HCT116 (cell line): ENCODE data around the gene LTB4R. TPM values are rescaled to one million over a fixed set of nuclear protein-coding genes. Genes with fewer than 3 reads are reported as not detected.

Experiments used
- ATAC-seq: fragments of 200-7000 bp; cut with Tn5 transposase; 2 replicates; pipeline ENCODE4 v1.9.1; 2020; ENCODE audit warnings: mild to moderate bottlenecking, moderate library complexity
- BruUV-seq: library from RNA; stranded (reverse); fragments of 400-500 nt; replicated peaks from 2 replicates; lab custom pipeline; 2021; lab: Mats Ljungman, UMichigan
- CTCF ChIA-PET: fragments of 300-600 bp; sonication (Branson Sonifier 250); formaldehyde crosslinking; loops from one replicate; lab custom pipeline; 2021; ENCODE audit warnings: antibody characterized with exemption; lab: Charles Lee
- POLR2A ChIA-PET: fragments of 300-600, 350-600 bp; sonication (Branson Sonifier 250); formaldehyde crosslinking; loops from one replicate; lab custom pipeline; 2021; ENCODE audit warnings: antibody characterized with exemption; lab: Charles Lee
- RAD21 ChIA-PET, 2 experiments: fragments of 300-600 bp; sonication (Branson Sonifier 250); formaldehyde crosslinking; loops; one replicate each; lab custom pipeline; 2023; ENCODE audit warnings: low total read pairs in 2 of 2; ENCODE audit not compliant: uncharacterized antibody in 2 of 2, unreplicated experiment in 2 of 2, low non-redundant PET in 1 of 2; lab: Charles Lee
- DNase-seq: peaks from one replicate; pipeline ENCODE4 v3.0.0-alpha.2; 2010; ENCODE audit warnings: low read depth, low spot score
- H2AFZ ChIP-seq: fragments of 200-600 bp; shearing (Covaris generic), sonication (generic); 2 replicates; pipeline ENCODE4 v1.6.1; 2017; ENCODE audit warnings: low read depth, mixed run types, mixed read lengths, antibody characterized with exemption, low read length; ENCODE audit not compliant: poor library complexity, severe bottlenecking
- H3K27ac ChIP-seq: 2 replicates; pipeline ENCODE4 v1.5.1; 2012; ENCODE audit warnings: low read depth, low read length
- H3K27me3 ChIP-seq: fragments of 200-600 bp; sonication (generic); 2 replicates; pipeline ENCODE4 v1.6.1; 2016; ENCODE audit warnings: mixed run types, low read length, mixed read lengths; ENCODE audit not compliant: insufficient read depth
- H3K36me3 ChIP-seq, 2 experiments: fragments of 200-500 bp in 1 of 2; fragments of 200-600 bp in 1 of 2; sonication (Bioruptor generic) in 1 of 2; sonication (generic) in 1 of 2; 2 replicates each; pipeline versions ENCODE4 v1.5.1 to v1.6.1; 2014 to 2016; ENCODE audit warnings: low read length in 2 of 2, inconsistent platforms in 1 of 2, mixed read lengths in 1 of 2, mixed run types in 1 of 2; ENCODE audit not compliant: insufficient read depth in 2 of 2, control insufficient read depth in 1 of 2
- H3K4me1 ChIP-seq, 2 experiments: fragments of 200-600 bp in 1 of 2; sonication (generic) in 1 of 2; 2 replicates each; pipeline versions ENCODE4 v1.5.1 to v1.6.1; 2012 to 2017; ENCODE audit warnings: low read length in 2 of 2, inconsistent platforms in 1 of 2, mild to moderate bottlenecking in 1 of 2, mixed read lengths in 1 of 2, mixed run types in 1 of 2, moderate library complexity in 1 of 2; ENCODE audit not compliant: insufficient read depth in 2 of 2, control insufficient read depth in 1 of 2
- H3K4me2 ChIP-seq: fragments of 200-600 bp; sonication (generic); 2 replicates; pipeline ENCODE4 v1.6.1; 2017; ENCODE audit warnings: mixed run types, low read length, mixed read lengths
- H3K4me3 ChIP-seq, 2 experiments: fragments of 200-600 bp in 1 of 2; sonication (generic) in 1 of 2; replicated peaks in 1 of 2; 2 replicates each; pipeline ENCODE4 v1.5.1; 2011 to 2016; ENCODE audit warnings: low read length in 2 of 2, control low read depth in 1 of 2, low read depth in 1 of 2, mild to moderate bottlenecking in 1 of 2, mixed read lengths in 1 of 2, mixed run types in 1 of 2
- H3K79me2 ChIP-seq: fragments of 200-600 bp; sonication (generic); 2 replicates; pipeline ENCODE4 v1.6.1; 2017; ENCODE audit warnings: mild to moderate bottlenecking, mixed run types, low read length, moderate library complexity, mixed read lengths; ENCODE audit not compliant: insufficient read depth
- H3K9ac ChIP-seq: fragments of 200-600 bp; sonication (generic); 2 replicates; pipeline ENCODE4 v1.6.1; 2016; ENCODE audit warnings: low read length, mixed read lengths
- H3K9me2 ChIP-seq: fragments of 200-600 bp; sonication (generic), shearing (Covaris generic); 2 replicates; pipeline ENCODE4 v1.6.1; 2017; ENCODE audit warnings: mixed run types, mild to moderate bottlenecking, moderate library complexity; ENCODE audit not compliant: insufficient read depth
- H3K9me3 ChIP-seq, 2 experiments: fragments of 200-500 bp in 1 of 2; fragments of 200-600 bp in 1 of 2; sonication (Bioruptor generic) in 1 of 2; sonication (generic) in 1 of 2; 2 replicates each; pipeline ENCODE4 v1.6.1; 2014 to 2017; ENCODE audit warnings: low read length in 2 of 2, mixed read lengths in 2 of 2, inconsistent platforms in 1 of 2, low read depth in 1 of 2, mild to moderate bottlenecking in 1 of 2, mixed run types in 1 of 2, moderate library complexity in 1 of 2; ENCODE audit not compliant: control insufficient read depth in 1 of 2, insufficient read depth in 1 of 2
- H4K20me1 ChIP-seq: fragments of 200-600 bp; sonication (generic), shearing (Covaris generic); 2 replicates; pipeline ENCODE4 v1.6.1; 2017; ENCODE audit warnings: mixed run types, mild to moderate bottlenecking, moderate library complexity; ENCODE audit not compliant: insufficient read depth
- CEBPB ChIP-seq: IDR thresholded peaks from 2 replicates; pipeline ENCODE4 v1.6.1; 2012; ENCODE audit warnings: low read depth
- ELF1 ChIP-seq: IDR thresholded peaks from 2 replicates; pipeline ENCODE4 v1.6.1; 2012; ENCODE audit warnings: low read depth, borderline replicate concordance
- MAX ChIP-seq: IDR thresholded peaks from 2 replicates; pipeline ENCODE4 v1.6.1; 2012
- POLR2AphosphoS5 ChIP-seq: IDR thresholded peaks from 2 replicates; pipeline ENCODE4 v1.6.1; 2011; ENCODE audit warnings: mild to moderate bottlenecking, low read depth, low read length, moderate library complexity
- YY1 ChIP-seq: IDR thresholded peaks from 2 replicates; pipeline ENCODE4 v1.6.1; 2011; ENCODE audit warnings: low read length, low read depth, moderate library complexity, mild to moderate bottlenecking; ENCODE audit not compliant: insufficient replicate concordance; ENCODE audit errors: extremely low read depth
- ZFX ChIP-seq: fragments of 450-650 bp; IDR thresholded peaks from 2 replicates; pipeline ENCODE4 v1.6.1; 2017
- intact Hi-C: fragments of 100-400 bp; cut with micrococcal nuclease; formaldehyde crosslinking; loops from 2 replicates; pipeline ENCODE4 v1.10.0; 2022
- total RNA-seq: library from RNA; stranded (reverse); gene quantifications from one replicate; pipeline ENCODE4 v1.2.1, GENCODE V29; 2021; ENCODE audit not compliant: unreplicated experiment
- TF ChIP-seq, protein P1 (sequence below): IDR thresholded peaks from 2 replicates; pipeline ENCODE4 v1.6.1; 2012; ENCODE audit warnings: low read depth

LTB4R gene
- total RNA-seq, 1 experiment from 2014 or later, result 14.8 TPM

GRCh38 chr14:24323341-24323740 is 12.0 kb downstream of the LTB4R start:
- intact Hi-C loops, result no loop called here
- no peaks in the 10 kb centered on the region for H3K36me3 ChIP-seq
- H3K4me3 ChIP-seq, result no peak overlapping the region
- H4K20me1 ChIP-seq, result no peaks in the 10 kb centered on the region
- no peak overlapping the region for H3K27ac ChIP-seq
- H3K4me1 ChIP-seq, result no peaks in the 10 kb centered on the region
- no peak for DNase-seq
- no peak overlapping the region for H2AFZ ChIP-seq
- H3K4me2 ChIP-seq, result no peak overlapping the region
- ChIA-PET CTCF (no interaction called here), POLR2A (no interaction called here), RAD21 (no interaction called here)
- TF ChIP-seq ZFX (no peak), POLR2AphosphoS5 (no peak), CEBPB (no peak), ELF1 (no peak), MAX (no peak), YY1 (no peak)
- TF ChIP-seq, protein P1, sequence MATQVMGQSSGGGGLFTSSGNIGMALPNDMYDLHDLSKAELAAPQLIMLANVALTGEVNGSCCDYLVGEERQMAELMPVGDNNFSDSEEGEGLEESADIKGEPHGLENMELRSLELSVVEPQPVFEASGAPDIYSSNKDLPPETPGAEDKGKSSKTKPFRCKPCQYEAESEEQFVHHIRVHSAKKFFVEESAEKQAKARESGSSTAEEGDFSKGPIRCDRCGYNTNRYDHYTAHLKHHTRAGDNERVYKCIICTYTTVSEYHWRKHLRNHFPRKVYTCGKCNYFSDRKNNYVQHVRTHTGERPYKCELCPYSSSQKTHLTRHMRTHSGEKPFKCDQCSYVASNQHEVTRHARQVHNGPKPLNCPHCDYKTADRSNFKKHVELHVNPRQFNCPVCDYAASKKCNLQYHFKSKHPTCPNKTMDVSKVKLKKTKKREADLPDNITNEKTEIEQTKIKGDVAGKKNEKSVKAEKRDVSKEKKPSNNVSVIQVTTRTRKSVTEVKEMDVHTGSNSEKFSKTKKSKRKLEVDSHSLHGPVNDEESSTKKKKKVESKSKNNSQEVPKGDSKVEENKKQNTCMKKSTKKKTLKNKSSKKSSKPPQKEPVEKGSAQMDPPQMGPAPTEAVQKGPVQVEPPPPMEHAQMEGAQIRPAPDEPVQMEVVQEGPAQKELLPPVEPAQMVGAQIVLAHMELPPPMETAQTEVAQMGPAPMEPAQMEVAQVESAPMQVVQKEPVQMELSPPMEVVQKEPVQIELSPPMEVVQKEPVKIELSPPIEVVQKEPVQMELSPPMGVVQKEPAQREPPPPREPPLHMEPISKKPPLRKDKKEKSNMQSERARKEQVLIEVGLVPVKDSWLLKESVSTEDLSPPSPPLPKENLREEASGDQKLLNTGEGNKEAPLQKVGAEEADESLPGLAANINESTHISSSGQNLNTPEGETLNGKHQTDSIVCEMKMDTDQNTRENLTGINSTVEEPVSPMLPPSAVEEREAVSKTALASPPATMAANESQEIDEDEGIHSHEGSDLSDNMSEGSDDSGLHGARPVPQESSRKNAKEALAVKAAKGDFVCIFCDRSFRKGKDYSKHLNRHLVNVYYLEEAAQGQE, result no peak
- H3K9me3 ChIP-seq, result no peaks in the 10 kb centered on the region
- no peak overlapping the region for H3K9ac ChIP-seq
- no peak; the same call in 1 of the 2 replicates for ATAC-seq
- H3K27me3 ChIP-seq, result 0 out of 2 replicates have a peak, but pooled peaks cover 4% of the 10 kb centered on the region
- no peaks in the 10 kb centered on the region for H3K79me2 ChIP-seq
- BruUV-seq, result no TSS peak
- H3K9me2 ChIP-seq, result no peaks in the 10 kb centered on the region
